Suprapubic skin (tissue), 4 donors: Measurements from ENCODE around the gene DAB1. TPM values are rescaled to one million over a fixed set of nuclear protein-coding genes. Genes with fewer than 3 reads are reported as not detected.

ENCODE experiments used
- DNase-seq, 2 donors: peaks; one replicate each; pipeline ENCODE4 v3.0.0-alpha.2; 2019; ENCODE audit warnings: low spot score in 2 of 2
- H3K27ac ChIP-seq: fragments of 200-600 bp; sonication (generic); one replicate; pipeline ENCODE4 v1.5.1; 2019
- H3K27me3 ChIP-seq: fragments of 200-600 bp; sonication (generic); one replicate; pipeline ENCODE4 v1.5.1; 2019
- H3K36me3 ChIP-seq: fragments of 200-600 bp; sonication (generic); one replicate; pipeline ENCODE4 v1.5.1; 2019
- H3K4me1 ChIP-seq: fragments of 200-600 bp; sonication (generic); one replicate; pipeline ENCODE4 v1.5.1; 2019
- H3K4me3 ChIP-seq: fragments of 200-600 bp; sonication (generic); one replicate; pipeline ENCODE4 v1.5.1; 2019; ENCODE audit warnings: mild to moderate bottlenecking
- H3K9me3 ChIP-seq: fragments of 200-600 bp; sonication (generic); one replicate; pipeline ENCODE4 v1.5.1; 2019
- CTCF ChIP-seq, 2 donors: fragments of 200-600 bp in 1 of 2; fragments of 450-650 bp in 1 of 2; sonication (generic) in 1 of 2; IDR thresholded peaks; one replicate each; pipeline ENCODE4 v1.5.1; 2016 to 2019; ENCODE audit warnings: antibody characterized with exemption in 2 of 2, mild to moderate bottlenecking in 1 of 2, moderate library complexity in 1 of 2
- EP300 ChIP-seq: sonication (generic); formaldehyde crosslinking; IDR thresholded peaks from one replicate; pipeline ENCODE4 v1.6.1; 2017; ENCODE audit warnings: antibody characterized with exemption
- POLR2A ChIP-seq, 2 donors: fragments of 450-650 bp; IDR thresholded peaks; one replicate each; pipeline ENCODE4 v1.6.1; 2017; ENCODE audit warnings: antibody characterized with exemption in 2 of 2, mild to moderate bottlenecking in 2 of 2, moderate library complexity in 2 of 2
- POLR2AphosphoS5 ChIP-seq, 3 donors: sonication (generic); formaldehyde crosslinking; IDR thresholded peaks; one replicate each; pipeline ENCODE4 v1.6.1; 2017; ENCODE audit warnings: antibody characterized with exemption in 3 of 3
- WGBS: methylation state at CpG from one replicate; pipeline ENCODE4 v1.1.5; 2018; 5-methylcytosine and 5-hydroxymethylcytosine counted together
- total RNA-seq, 4 donors: library from RNA; depleted of rRNA; stranded (reverse); fragments of >200 nt; gene quantifications; one replicate each; pipeline ENCODE4 v1.1.0, GENCODE V29; 2016

Gene DAB1
- total RNA-seq, 4 donors from 2014 or later, result 0.17 to 1.0 (median 0.30) TPM

GRCh38 chr1:57360846-57361407 lies 62.9 kb downstream of the DAB1 start:
- no peaks in the 10 kb centered on the region for H3K4me1 ChIP-seq
- TF ChIP-seq EP300 (no peak), POLR2A (IDR thresholded peaks at IDR 0.05) (no peak)
- 91% methylated on average over 4 of the region's 4 CpGs for WGBS
- H3K36me3 ChIP-seq, result no peaks in the 10 kb centered on the region
- H3K27me3 ChIP-seq, result peaks cover 3% of the 10 kb centered on the region
- no peak overlapping the region for H3K27ac ChIP-seq
- peaks cover 6% of the 10 kb centered on the region for H3K9me3 ChIP-seq
- H3K4me3 ChIP-seq, result no peak overlapping the region
- DNase-seq, result no peak

- Histone ChIP-seq H3K9me3 (peaks cover 6% of the 10 kb centered on the region), H3K27me3 (peaks cover 4% of the 10 kb centered on the region), H3K4me3 (no peak overlapping the region), H3K4me1 (no peaks in the 10 kb centered on the region), H3K36me3 (no peaks in the 10 kb centered on the region), H3K27ac (no peak overlapping the region)
- 57% methylated on average over 3 of the region's 3 CpGs for WGBS
- no peak for DNase-seq
- TF ChIP-seq EP300, result no peak
- no peak for TF ChIP-seq CTCF (IDR thresholded peaks at IDR 0.05)
- no peak for TF ChIP-seq POLR2AphosphoS5 (IDR thresholded peaks at IDR 0.05)
- no peak for TF ChIP-seq POLR2A (IDR thresholded peaks at IDR 0.05)
These were observed 66.4 kb downstream of the DAB1 start for GRCh38 chr1:57357462-57357861.

GRCh38 chr1:57353654-57354053 lies 70.2 kb downstream of the DAB1 start:
- peaks cover 4% of the 10 kb centered on the region for H3K9me3 ChIP-seq
- no peak for TF ChIP-seq CTCF (IDR thresholded peaks at IDR 0.05)
- TF ChIP-seq POLR2AphosphoS5 (IDR thresholded peaks at IDR 0.05), result no peak
- no peak for TF ChIP-seq POLR2A (IDR thresholded peaks at IDR 0.05)
- TF ChIP-seq EP300, result no peak
- no peaks in the 10 kb centered on the region for H3K36me3 ChIP-seq
- H3K4me3 ChIP-seq, result no peak overlapping the region
- DNase-seq, result no peak
- peaks cover 4% of the 10 kb centered on the region for H3K27me3 ChIP-seq
- no peaks in the 10 kb centered on the region for H3K4me1 ChIP-seq
- no peak overlapping the region for H3K27ac ChIP-seq
- 46% methylated on average over 3 of the region's 4 CpGs for WGBS

GRCh38 chr1:57350610-57351009 lies 73.2 kb downstream of the DAB1 start:
- Histone ChIP-seq H3K27me3 (no peaks in the 10 kb centered on the region), H3K36me3 (no peaks in the 10 kb centered on the region), H3K4me3 (no peak overlapping the region), H3K27ac (no peak overlapping the region), H3K4me1 (no peaks in the 10 kb centered on the region), H3K9me3 (no peaks in the 10 kb centered on the region)
- TF ChIP-seq POLR2A (IDR thresholded peaks at IDR 0.05) (no peak), POLR2AphosphoS5 (IDR thresholded peaks at IDR 0.05) (no peak), EP300 (no peak), CTCF (IDR thresholded peaks at IDR 0.05) (no peak)
- no peak for DNase-seq
- 82% methylated on average over 4 of the region's 4 CpGs for WGBS

DNA sequence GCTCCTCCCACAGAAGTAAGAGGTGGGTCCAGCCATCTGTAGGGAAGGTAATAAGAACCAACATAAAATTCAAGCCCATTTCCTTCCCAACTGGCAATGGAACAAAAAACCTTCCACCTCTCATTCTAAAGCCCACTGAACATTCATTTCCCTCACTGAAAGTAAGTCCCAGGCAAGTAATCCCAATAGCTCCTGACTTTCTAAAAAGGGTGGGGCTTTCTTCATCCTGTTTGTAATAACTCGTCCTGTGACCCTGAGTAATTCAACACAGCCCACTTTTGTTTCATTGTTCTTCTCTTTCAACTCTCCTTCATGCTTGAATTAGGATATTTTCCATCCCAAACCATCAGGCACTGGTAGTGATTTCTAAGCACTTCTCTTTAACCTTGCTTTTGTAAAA lies 74.9 kb downstream of the DAB1 start:
- H3K27ac ChIP-seq, result no peak overlapping the region
- H3K36me3 ChIP-seq, result no peaks in the 10 kb centered on the region
- no peak for DNase-seq
- H3K9me3 ChIP-seq, result no peaks in the 10 kb centered on the region
- 51% methylated on average over 1 of the region's 1 CpG for WGBS
- H3K4me3 ChIP-seq, result no peak overlapping the region
- TF ChIP-seq EP300 (no peak), CTCF (IDR thresholded peaks at IDR 0.05) (no peak), POLR2A (IDR thresholded peaks at IDR 0.05) (no peak), POLR2AphosphoS5 (IDR thresholded peaks at IDR 0.05) (no peak)
- no peaks in the 10 kb centered on the region for H3K4me1 ChIP-seq
- H3K27me3 ChIP-seq, result no peaks in the 10 kb centered on the region

DNA sequence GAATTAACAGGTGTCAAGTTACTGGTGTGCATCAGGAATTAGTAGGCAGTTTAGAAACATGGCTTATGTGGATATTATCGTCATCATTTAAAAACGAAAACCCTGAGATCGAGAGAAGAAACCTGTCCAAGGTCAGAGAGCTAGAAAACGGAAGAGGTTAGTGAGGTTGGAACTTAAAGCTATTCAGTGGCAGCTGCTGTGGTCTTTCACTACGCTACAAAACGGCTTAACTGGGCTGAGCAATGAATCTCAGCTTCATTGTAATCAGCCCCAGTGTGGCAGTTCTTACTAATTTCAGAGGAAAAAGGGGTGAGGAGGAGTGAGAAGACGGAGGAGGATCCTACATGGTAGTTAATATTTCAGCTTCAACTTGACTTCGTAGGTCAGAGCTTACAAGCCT lies 77.9 kb downstream of the DAB1 start:
- no peaks in the 10 kb centered on the region for H3K36me3 ChIP-seq
- WGBS, result 88% methylated on average over 8 of the region's 8 CpGs
- no peaks in the 10 kb centered on the region for H3K9me3 ChIP-seq
- no peaks in the 10 kb centered on the region for H3K4me1 ChIP-seq
- H3K27me3 ChIP-seq, result no peaks in the 10 kb centered on the region
- DNase-seq, result no peak
- no peak overlapping the region for H3K4me3 ChIP-seq
- no peak for TF ChIP-seq CTCF (IDR thresholded peaks at IDR 0.05)
- no peak for TF ChIP-seq POLR2A (IDR thresholded peaks at IDR 0.05)
- no peak for TF ChIP-seq POLR2AphosphoS5 (IDR thresholded peaks at IDR 0.05)
- TF ChIP-seq EP300, result no peak
- no peak overlapping the region for H3K27ac ChIP-seq
